Measurements from ENCODE around the gene FBF1. TPM values are rescaled to one million over a fixed set of nuclear protein-coding genes. Genes with fewer than 3 reads are reported as not detected.

The FBF1 gene
- total RNA-seq, 3 donors from 2014 or later, result 5.2 to 13.6 (median 5.5) TPM

DNA sequence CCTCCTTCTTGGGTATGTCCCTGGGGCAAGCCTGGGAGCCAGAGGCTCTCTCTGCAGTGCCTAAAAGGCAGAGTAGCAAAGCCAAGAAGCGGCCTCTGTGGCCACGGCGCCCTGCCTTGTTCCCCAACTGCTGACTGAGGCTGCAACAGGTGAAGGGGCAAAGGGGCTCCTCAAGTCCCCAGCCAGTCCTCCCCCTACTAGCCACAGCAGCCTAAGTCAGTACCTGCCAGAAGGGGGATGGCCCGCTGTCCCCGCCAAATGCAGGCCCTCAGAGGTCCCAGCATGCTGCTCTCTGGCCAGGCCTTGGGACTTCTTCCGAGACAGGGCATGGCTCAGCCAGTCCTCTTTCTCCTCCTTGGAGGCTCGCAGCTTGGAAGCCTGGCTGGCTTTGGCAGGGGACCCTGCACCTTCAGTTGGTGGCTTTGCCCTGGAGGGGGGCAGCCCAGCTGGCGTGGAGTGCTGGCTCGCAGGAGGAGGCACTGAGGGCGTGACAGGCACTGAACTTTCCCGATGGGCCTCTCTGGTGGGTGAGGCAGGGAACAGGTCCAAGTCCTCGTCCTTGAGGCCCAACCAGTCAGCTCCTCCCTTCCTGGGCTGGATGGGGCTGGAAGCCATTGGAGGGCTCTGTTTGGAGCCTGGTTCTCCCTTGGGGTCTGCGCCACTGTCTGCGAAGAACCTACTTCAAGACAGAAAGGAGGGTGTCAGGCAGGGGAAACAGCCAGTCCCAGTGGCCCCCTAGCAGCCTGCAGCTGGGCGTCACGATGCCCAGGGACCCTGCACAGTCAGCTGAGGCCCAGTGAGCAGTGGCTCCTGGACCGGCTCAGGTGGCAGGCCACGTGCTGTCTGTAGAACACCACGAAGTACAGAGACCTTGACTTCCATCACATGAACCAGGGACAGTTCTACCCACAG is 17.6 kb downstream of the FBF1 start:
- TF ChIP-seq, protein P1, sequence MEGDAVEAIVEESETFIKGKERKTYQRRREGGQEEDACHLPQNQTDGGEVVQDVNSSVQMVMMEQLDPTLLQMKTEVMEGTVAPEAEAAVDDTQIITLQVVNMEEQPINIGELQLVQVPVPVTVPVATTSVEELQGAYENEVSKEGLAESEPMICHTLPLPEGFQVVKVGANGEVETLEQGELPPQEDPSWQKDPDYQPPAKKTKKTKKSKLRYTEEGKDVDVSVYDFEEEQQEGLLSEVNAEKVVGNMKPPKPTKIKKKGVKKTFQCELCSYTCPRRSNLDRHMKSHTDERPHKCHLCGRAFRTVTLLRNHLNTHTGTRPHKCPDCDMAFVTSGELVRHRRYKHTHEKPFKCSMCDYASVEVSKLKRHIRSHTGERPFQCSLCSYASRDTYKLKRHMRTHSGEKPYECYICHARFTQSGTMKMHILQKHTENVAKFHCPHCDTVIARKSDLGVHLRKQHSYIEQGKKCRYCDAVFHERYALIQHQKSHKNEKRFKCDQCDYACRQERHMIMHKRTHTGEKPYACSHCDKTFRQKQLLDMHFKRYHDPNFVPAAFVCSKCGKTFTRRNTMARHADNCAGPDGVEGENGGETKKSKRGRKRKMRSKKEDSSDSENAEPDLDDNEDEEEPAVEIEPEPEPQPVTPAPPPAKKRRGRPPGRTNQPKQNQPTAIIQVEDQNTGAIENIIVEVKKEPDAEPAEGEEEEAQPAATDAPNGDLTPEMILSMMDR (IDR thresholded peaks at IDR 0.05), result no peak
- intact Hi-C loops (cut with DNase I, micrococcal nuclease), result no loop called here
- no peak overlapping the region for H3K4me3 ChIP-seq
- H3K36me3 ChIP-seq (ENCODE audit: low read depth), result no peaks in the 10 kb centered on the region
- ATAC-seq (peak; percentile 61), DNase-seq (peak; percentile 39 to 59 (median 56))
- no peaks in the 10 kb centered on the region for H3K4me1 ChIP-seq (ENCODE audit: low read depth)
- no peaks in the 10 kb centered on the region for H3K9me3 ChIP-seq

DNA sequence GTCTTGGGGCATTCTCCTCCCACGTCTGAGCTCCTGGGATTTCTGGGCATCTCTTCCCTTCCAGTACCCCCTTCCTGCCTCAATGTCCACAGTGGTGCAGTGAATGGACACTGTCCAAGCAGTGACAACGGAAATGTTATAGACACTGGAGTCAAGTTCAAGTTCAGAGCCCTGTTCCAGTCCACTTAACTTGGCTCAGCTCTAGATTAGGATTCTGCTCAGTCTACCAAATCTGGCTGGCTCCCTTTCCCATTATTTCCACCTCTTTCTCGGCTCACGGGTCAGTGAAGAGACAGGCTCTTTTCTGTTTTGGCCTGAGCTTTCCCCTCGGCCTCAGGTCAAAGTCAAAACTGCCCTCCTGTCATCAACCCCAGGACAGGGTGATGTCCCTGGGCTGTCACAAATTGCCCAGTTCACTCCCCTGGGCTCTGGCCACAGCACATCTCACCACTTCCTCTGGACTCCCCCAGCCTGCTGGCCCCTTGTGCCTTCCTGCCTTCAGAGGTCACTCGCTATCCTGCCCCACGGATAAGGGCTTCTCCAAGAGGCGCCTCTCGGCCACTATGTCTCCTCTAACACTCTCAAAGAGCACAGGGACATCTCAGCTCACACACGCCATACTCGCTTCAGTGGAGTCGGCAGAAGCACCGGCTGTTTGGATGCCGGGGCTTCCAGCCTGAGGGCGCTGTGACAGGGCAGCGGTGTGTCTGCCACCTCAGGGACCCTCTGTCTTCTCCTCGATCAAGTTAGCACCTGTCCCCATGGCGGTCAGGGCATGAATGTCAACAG is 18.5 kb downstream of the FBF1 start:
- no peaks in the 10 kb centered on the region for H3K4me1 ChIP-seq (ENCODE audit: low read depth)
- TF ChIP-seq, protein P1 (IDR thresholded peaks at IDR 0.05), result no peak
- intact Hi-C loops (cut with DNase I, micrococcal nuclease), result no loop called here
- no peak overlapping the region for H3K4me3 ChIP-seq
- DNase-seq, result peak in 1 of 3 donors; percentile 19
- no peaks in the 10 kb centered on the region for H3K36me3 ChIP-seq (ENCODE audit: low read depth)
- no peak for ATAC-seq
- H3K9me3 ChIP-seq, result no peaks in the 10 kb centered on the region

DNA sequence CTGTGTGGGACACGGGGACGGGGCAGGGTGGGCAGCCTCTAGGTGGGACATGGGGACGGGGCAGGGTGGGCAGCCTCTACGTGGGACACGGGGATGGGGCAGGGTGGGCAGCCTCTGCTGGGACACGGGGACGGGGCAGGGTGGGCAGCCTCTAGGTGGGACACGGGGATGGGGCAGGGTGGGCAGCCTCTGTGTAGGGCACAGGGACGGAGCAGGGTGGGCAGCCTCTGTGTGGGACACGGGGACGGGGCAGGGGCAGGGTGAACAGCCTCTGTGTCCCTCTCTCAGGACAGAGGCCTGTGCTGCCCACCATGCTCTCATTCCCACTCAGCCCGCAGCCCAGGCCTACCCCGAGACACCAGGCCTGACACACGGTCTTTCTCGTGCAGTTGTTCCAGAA is 19.2 kb downstream of the FBF1 start:
- Histone ChIP-seq H3K4me3 (no peak overlapping the region), H3K9me3 (no peaks in the 10 kb centered on the region), H3K36me3 (ENCODE audit: low read depth) (no peaks in the 10 kb centered on the region), H3K4me1 (ENCODE audit: low read depth) (no peaks in the 10 kb centered on the region)
- DNase-seq (peak in 2 of 3 donors; percentile 16 to 28), ATAC-seq (no peak)
- intact Hi-C loops (cut with DNase I, micrococcal nuclease), result no loop called here
- TF ChIP-seq, protein P1 (IDR thresholded peaks at IDR 0.05), result no peak

DNA sequence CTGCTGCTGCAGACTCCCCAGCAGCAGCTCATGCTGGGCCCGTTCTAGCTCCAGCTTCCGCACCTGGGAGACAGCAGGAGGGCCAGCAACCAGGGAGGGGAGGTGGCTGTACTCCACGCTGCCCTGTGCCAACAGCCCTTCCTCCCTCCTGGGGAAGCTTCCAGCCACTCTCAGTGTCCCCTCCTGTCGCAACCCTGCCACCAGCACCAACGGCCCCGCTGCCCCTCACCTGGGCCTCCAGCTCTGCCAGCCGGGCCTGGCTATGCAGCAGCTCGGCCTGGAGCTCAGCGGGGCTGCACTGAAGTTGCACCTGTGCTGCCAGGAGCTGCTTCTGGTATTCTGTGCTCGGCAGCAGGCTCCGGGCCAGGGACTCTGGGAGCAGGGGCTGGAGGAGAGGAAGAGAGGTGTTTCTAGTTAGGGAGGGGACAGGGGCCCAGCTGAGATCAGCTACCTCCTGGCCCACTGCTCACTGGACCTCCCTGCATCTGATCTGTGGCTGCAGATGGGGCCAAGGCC is 20.7 kb downstream of the FBF1 start:
- DNase-seq, result no peak
- Histone ChIP-seq H3K4me1 (ENCODE audit: low read depth) (no peaks in the 10 kb centered on the region), H3K4me3 (no peak overlapping the region), H3K9me3 (no peaks in the 10 kb centered on the region), H3K36me3 (ENCODE audit: low read depth) (no peaks in the 10 kb centered on the region)
- TF ChIP-seq, protein P1 (IDR thresholded peaks at IDR 0.05), result no peak
- no peak for ATAC-seq
- intact Hi-C loops (cut with DNase I, micrococcal nuclease), result no loop called here

DNA sequence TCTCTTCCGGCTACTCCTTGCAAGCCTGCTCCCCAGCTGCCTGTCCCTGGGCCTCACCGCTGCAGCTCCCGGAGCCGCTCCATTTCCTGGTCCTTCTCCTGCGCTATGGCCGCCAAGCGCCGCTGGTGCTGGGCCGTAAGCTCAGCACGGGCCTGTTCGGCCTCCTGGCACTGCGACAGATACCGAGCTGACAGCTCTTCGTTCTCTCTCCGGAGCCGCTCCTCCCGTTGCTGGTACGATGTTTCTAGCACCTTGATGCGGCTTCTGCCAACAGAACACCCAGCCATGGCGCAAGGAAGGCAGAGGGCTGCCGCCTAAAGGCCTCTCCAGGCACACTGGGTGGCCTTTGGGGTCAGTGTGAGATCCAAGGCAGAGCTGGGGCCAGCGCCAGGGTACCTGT is 21.2 kb downstream of the FBF1 start:
- TF ChIP-seq, protein P1 (IDR thresholded peaks at IDR 0.05), result no peak
- ATAC-seq (no peak), DNase-seq (no peak)
- Histone ChIP-seq H3K4me3 (no peak overlapping the region), H3K36me3 (ENCODE audit: low read depth) (no peaks in the 10 kb centered on the region), H3K4me1 (ENCODE audit: low read depth) (no peaks in the 10 kb centered on the region), H3K9me3 (no peaks in the 10 kb centered on the region)
- intact Hi-C loops (cut with DNase I, micrococcal nuclease), result no loop called here

Data from mucosa of descending colon (tissue), 3 donors.